ENCODE results near the gene BMP6.

- TF ChIP-seq GATA2 (IDR thresholded peaks at IDR 0.05; ENCODE audit: low read depth, low read length): no peak
- no peak for TF ChIP-seq GATA3 (IDR thresholded peaks at IDR 0.05; ENCODE audit: low read depth, low read length)
These were observed 38.0 kb downstream of the BMP6 start for GRCh38 chr6:7763881-7764280.

Measured in SH-SY5Y (cell line).